WTC11 (cell line): ENCODE results near the gene GRAMD4. TPM values are rescaled to one million over a fixed set of nuclear protein-coding genes. Genes with fewer than 3 reads are reported as not detected.

Experiments used
- ATAC-seq: fragments of 200-7000 bp; cut with Tn5 transposase; 2 replicates; pipeline ENCODE4 v1.10.0; 2021; ENCODE audit warnings: mild to moderate bottlenecking, moderate library complexity
- CTCF ChIA-PET: fragments of 300-600 bp; sonication (Branson Sonifier 250); formaldehyde crosslinking; loops from one replicate; lab custom pipeline; 2021; ENCODE audit warnings: antibody characterized with exemption; lab: Charles Lee
- POLR2A ChIA-PET: fragments of 350-600 bp; sonication (Branson Sonifier 250); formaldehyde crosslinking; loops from one replicate; lab custom pipeline; 2021; ENCODE audit warnings: antibody characterized with exemption; lab: Charles Lee
- DNase-seq: peaks from one replicate; pipeline ENCODE4 v3.0.0; 2021; ENCODE audit warnings: low spot score
- H3K27ac Mint-ChIP-seq: 2 replicates; pipeline ENCODE4 v1.8.0; 2021; ENCODE audit warnings: mixed read lengths
- H3K27me3 Mint-ChIP-seq: 2 replicates; pipeline ENCODE4 v1.8.0; 2021; ENCODE audit warnings: low read depth, mild to moderate bottlenecking, moderate library complexity, mixed read lengths
- H3K36me3 Mint-ChIP-seq: 2 replicates; pipeline ENCODE4 v1.8.0; 2021; ENCODE audit warnings: mixed read lengths
- H3K4me1 Mint-ChIP-seq: 2 replicates; pipeline ENCODE4 v1.8.0; 2022; ENCODE audit warnings: mixed read lengths
- H3K4me3 Mint-ChIP-seq: 2 replicates; pipeline ENCODE4 v1.8.0; 2021; ENCODE audit warnings: mild to moderate bottlenecking, moderate library complexity, mixed read lengths
- H3K9me3 Mint-ChIP-seq: 2 replicates; pipeline ENCODE4 v1.8.0; 2021; ENCODE audit warnings: mixed read lengths
- AFF4 ChIP-seq: sonication (generic); formaldehyde crosslinking; IDR thresholded peaks from 2 replicates; pipeline ENCODE4 v1.8.1; 2023; ENCODE audit warnings: mild to moderate bottlenecking, missing genetic modification reagents, borderline replicate concordance
- AR ChIP-seq: fragments of 250-450 bp; sonication (Bioruptor Pico); IDR thresholded peaks from 2 replicates; pipeline ENCODE4 v1.9.0; 2021; ENCODE audit warnings: mild to moderate bottlenecking
- E2F1 ChIP-seq: sonication (generic); formaldehyde crosslinking; IDR thresholded peaks from 2 replicates; pipeline ENCODE4 v1.8.0; 2022; ENCODE audit warnings: mild to moderate bottlenecking, missing genetic modification reagents
- ESRRA ChIP-seq: sonication (generic); formaldehyde crosslinking; IDR thresholded peaks from 2 replicates; pipeline ENCODE4 v1.8.1; 2022; ENCODE audit warnings: mild to moderate bottlenecking, missing genetic modification reagents, borderline replicate concordance
- ETV6 ChIP-seq: sonication (generic); formaldehyde crosslinking; IDR thresholded peaks from 2 replicates; pipeline ENCODE4 v1.8.1; 2022; ENCODE audit warnings: mild to moderate bottlenecking, missing genetic modification reagents
- IRF2 ChIP-seq: sonication (generic); formaldehyde crosslinking; IDR thresholded peaks from 2 replicates; pipeline ENCODE4 v1.8.0; 2022; ENCODE audit warnings: low read depth, missing genetic modification reagents, borderline replicate concordance
- JUN ChIP-seq: sonication (generic); formaldehyde crosslinking; IDR thresholded peaks from 2 replicates; pipeline ENCODE4 v1.8.0; 2023; ENCODE audit warnings: mild to moderate bottlenecking, missing genetic modification reagents
- MAX ChIP-seq: sonication (generic); formaldehyde crosslinking; IDR thresholded peaks from 2 replicates; pipeline ENCODE4 v1.8.0; 2022; ENCODE audit warnings: mild to moderate bottlenecking, missing genetic modification reagents
- NFE2L1 ChIP-seq: sonication (generic); formaldehyde crosslinking; IDR thresholded peaks from 2 replicates; pipeline ENCODE4 v1.8.1; 2023; ENCODE audit warnings: missing genetic modification reagents
- PRRX2 ChIP-seq: fragments of 250-450 bp; sonication (Bioruptor Pico); IDR thresholded peaks from 2 replicates; pipeline ENCODE4 v1.8.0; 2021; ENCODE audit warnings: mild to moderate bottlenecking
- TEAD4 ChIP-seq: sonication (generic); formaldehyde crosslinking; IDR thresholded peaks from 2 replicates; pipeline ENCODE4 v1.8.0; 2022; ENCODE audit warnings: mild to moderate bottlenecking, missing genetic modification reagents
- ZNF232 ChIP-seq: sonication (generic); formaldehyde crosslinking; IDR thresholded peaks from 2 replicates; pipeline ENCODE4 v1.8.0; 2022; ENCODE audit warnings: mild to moderate bottlenecking, missing genetic modification reagents
- ZNF263 ChIP-seq: sonication (generic); formaldehyde crosslinking; IDR thresholded peaks from 2 replicates; pipeline ENCODE4 v1.8.1; 2022; ENCODE audit warnings: low read depth, mild to moderate bottlenecking, moderate library complexity, missing genetic modification reagents
- ZNF532 ChIP-seq: fragments of 250-450 bp; sonication (Bioruptor Pico); IDR thresholded peaks from 2 replicates; pipeline ENCODE4 v1.9.0; 2021; ENCODE audit warnings: mild to moderate bottlenecking, borderline replicate concordance
- ZNF671 ChIP-seq: fragments of 250-450 bp; sonication (Bioruptor Pico); IDR thresholded peaks from 2 replicates; pipeline ENCODE4 v1.8.0; 2021; ENCODE audit warnings: mild to moderate bottlenecking
- total RNA-seq: library from RNA; stranded (reverse); gene quantifications from 3 replicates; pipeline ENCODE4 v1.2.3, GENCODE V29; 2021

Gene GRAMD4
- total RNA-seq, 1 experiment from 2014 or later, result 41.0 TPM

GRCh38 chr22:46677323-46678002 is 57.3 kb downstream of the GRAMD4 start:
- Mint-ChIP-seq H3K4me1 (no peaks in the 10 kb centered on the region), H3K9me3 (no peaks in the 10 kb centered on the region), H3K4me3 (no peak overlapping the region), H3K36me3 (no peaks in the 10 kb centered on the region), H3K27me3 (no peaks in the 10 kb centered on the region), H3K27ac (no peak overlapping the region)
- no peak for TF ChIP-seq ETV6 (CRISPR knock-in tag)
- ChIA-PET POLR2A (no interaction called here), CTCF (interaction anchor here (1.0 kb wide), 1 partner anchor 114 kb away, joined by 3 read pairs; no protein-coding TSS in a partner anchor)
- ATAC-seq, result no peak
- DNase-seq, result no peak

GRCh38 chr22:46678003-46678657 is 57.9 kb downstream of the GRAMD4 start:
- POLR2A ChIA-PET, result no interaction called here

More at GRCh38 chr22:46678003-46678657, 57.9 kb downstream of the GRAMD4 start:
- H3K27ac Mint-ChIP-seq, result no peak overlapping the region
- no peak overlapping the region for H3K4me3 Mint-ChIP-seq
- no peaks in the 10 kb centered on the region for H3K36me3 Mint-ChIP-seq
- H3K27me3 Mint-ChIP-seq, result no peaks in the 10 kb centered on the region
- H3K9me3 Mint-ChIP-seq, result no peaks in the 10 kb centered on the region
- TF ChIP-seq MAX (CRISPR knock-in tag) (no peak), E2F1 (CRISPR knock-in tag) (no peak), TEAD4 (CRISPR knock-in tag) (no peak), IRF2 (no peak), PRRX2 (CRISPR knock-in tag) (no peak), JUN (CRISPR knock-in tag) (no peak), NFE2L1 (CRISPR knock-in tag) (no peak), ZNF232 (CRISPR knock-in tag) (no peak), ZNF532 (CRISPR knock-in tag) (no peak), ZNF263 (no peak), ZNF671 (no peak), AFF4 (CRISPR knock-in tag) (no peak), ESRRA (CRISPR knock-in tag) (no peak), AR (CRISPR knock-in tag) (no peak)
- CTCF ChIA-PET, result interaction anchor here (1.0 kb wide), 1 partner anchor 114 kb away, joined by 3 read pairs; no protein-coding TSS in a partner anchor
- DNase-seq (no peak), ATAC-seq (no peak)
- no peaks in the 10 kb centered on the region for H3K4me1 Mint-ChIP-seq
